GM21447 (cell line): Measurements from ENCODE around the gene SLF2.
A peak's percentile ranks its signal among the peaks of the same experiment; 100 is the strongest.

Experiments used
- ATAC-seq: cut with Tn5 transposase; IDR thresholded peaks from one replicate; pipeline ENCODE4 v1.9.1; 2021; ENCODE audit not compliant: unreplicated experiment

SLF2 gene

DNA sequence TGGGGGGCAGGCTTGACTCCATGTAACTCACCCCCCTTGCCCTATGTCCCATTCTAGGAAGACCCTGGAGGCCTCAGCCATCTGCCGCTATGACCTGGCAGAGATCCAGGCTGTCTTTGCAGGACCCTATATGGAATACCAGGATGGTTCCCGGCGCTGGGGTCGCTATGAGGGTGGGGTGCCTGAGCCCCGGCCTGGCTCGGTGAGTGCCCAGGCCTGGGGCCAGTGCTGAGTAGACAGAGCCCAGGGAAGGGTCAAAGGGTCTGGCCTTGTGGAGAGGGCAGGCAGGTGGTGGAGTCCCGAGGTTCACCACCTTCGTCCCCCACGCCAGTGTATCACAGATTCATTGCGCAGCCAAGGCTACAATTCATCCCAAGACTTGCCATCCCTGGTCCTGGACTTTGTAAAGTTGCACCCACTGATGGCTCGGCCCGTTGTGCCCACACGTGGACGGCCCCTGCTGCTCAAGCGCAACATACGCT lies 67.1 kb downstream of the SLF2 start:
- ATAC-seq = no peak

DNA sequence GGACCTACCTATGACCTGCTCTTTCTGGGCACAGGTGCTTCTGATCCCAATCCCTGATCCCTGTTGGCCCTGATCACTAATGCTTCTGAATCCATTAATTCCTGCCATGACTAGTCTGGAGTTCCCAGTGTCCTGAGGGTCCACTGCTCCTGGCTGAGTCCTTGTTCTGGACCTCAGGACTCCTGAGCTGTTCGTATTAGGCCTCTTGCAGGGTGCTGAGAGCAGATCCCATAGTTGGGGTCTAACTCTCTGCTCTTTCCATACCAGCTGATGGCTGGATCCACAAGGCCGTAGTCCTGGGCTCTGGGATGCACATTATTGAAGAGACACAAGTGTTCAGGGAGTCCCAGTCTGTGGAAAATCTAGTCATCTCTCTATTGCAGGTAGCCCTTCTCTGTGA lies 67.5 kb downstream of the SLF2 start:
- no peak for ATAC-seq

DNA sequence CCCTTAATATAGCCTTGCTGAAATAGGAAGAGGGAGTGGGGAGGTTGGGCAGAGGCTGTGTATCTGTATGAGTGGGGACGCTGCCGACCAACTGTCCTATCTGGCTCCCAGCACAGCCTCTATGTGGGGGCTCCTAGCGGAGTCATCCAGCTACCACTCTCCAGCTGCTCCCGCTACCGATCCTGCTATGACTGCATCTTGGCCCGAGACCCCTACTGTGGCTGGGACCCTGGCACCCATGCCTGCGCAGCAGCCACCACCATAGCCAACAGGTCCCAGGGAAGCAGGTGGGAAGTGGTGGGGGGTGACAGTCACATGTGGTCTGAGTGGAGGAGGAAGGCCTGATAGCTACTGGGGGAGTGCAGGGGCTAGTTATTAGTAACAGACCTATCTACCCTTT lies 67.9 kb downstream of the SLF2 start:
- no peak for ATAC-seq

DNA sequence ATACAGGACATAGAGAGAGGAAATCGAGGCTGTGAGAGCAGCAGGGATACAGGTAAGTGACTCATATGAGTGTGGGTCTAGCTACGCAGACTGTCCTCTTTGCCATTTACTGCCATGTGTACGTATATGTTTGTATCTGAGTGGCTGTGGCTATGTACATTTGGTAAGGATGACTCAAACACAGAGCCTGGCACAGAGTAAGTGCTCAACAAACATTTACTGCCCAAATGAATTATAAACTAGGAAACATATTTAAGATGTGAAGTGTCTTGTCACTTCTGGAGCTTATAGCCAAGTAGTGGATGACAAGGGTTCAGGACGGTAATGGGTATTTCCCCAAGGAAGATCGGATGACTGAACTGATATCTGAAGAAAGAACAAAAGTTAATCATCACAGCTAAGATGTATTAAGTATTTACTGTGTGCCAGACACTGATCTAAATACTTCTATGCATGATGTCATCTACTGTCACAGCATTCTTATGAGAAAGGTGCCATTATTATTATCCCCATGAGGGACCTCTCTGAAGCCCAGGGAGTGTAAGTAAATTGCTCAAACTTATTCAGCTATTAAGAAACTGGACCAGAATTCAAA lies 68.5 kb downstream of the SLF2 start:
- no peak for ATAC-seq

DNA sequence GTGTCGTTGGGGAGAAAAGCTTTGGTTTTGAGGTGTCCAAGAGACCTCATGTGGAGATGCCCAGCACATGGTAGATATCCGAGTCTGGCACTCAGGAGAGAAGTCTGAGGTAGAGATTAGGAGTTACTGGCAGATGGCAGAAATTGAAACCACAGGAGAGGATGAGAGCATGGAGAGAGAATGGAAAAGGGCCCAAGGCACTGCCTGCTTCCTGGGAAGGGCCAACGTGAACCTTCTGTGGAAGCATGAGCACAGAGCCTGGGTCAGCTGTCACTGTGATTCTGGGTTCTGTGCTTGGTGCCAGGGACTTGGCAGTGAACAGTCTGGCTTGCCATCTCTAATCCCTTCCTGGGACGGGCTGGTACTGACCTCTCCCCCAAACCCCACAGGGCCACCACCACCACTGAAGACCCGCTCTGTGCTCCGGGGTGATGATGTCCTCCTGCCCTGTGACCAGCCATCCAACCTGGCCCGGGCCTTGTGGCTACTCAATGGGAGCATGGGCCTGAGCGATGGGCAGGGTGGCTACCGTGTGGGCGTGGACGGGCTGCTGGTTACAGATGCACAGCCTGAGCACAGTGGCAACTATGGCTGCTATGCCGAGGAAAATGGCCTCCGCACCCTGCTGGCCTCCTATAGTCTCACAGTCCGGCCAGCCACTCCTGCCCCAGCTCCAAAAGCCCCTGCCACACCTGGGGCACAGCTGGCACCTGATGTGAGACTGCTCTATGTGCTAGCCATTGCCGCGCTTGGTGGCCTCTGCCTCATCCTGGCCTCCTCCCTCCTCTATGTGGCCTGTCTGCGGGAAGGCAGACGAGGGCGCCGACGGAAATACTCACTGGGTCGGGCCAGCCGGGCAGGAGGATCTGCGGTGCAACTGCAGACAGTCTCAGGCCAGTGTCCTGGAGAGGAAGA lies 70.4 kb downstream of the SLF2 start:
- no peak for ATAC-seq

DNA sequence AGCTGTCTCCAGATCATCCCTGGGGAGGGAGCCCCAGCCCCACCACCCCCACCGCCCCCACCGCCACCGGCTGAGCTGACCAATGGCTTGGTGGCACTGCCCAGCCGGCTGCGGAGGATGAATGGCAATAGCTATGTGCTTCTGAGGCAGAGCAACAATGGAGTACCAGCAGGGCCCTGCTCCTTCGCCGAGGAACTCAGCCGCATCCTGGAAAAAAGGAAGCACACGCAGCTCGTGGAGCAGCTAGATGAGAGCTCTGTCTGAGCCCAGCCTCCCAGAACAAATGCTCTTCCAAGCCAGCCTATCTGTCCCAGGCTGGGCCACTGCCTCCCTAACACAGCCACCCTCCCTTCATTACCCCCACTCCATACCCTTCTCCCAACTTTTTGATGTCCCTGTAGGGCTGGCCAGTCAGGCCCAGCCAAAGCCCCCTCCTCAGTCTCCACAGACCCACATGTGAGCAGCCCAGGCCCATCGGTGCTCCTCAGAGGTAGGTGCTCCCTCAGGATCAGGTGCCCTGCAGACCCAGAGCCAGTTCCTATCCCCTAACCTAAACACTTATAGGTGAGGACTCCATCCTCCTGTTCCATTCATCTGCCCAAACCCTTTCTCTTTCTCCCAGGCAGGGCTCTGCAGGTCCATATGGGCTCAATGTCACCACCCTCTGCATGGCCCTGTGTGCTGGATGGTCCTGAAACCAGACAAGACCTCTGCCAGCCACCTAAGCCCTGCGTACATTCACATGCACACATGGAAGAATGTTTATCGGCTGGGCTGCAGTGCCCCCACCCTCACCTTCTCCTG lies 71.3 kb downstream of the SLF2 start:
- ATAC-seq = no peak

DNA sequence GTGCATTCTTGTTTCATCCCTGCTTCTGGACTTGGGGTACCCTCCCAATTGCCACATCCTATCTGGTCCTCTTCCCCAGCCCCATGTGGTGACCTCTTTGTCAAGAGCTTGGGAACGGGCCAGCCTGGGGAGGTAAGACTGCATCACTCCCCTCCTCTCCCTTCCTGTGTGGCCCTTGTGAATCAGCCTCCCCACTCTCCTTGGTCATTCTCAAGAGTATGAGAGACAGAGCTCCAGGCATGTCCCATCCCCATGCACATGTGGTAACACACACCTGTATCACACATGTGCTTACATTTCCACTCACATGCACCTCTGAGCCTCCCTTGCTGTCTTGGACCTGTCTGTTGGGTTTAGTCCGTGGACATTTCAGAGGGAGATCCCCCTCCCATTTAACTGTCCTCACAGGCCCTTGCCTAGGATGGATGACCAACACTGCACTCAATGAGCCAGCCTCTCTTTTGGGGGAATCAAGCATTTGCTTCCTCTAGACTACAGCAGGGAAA lies 72.0 kb downstream of the SLF2 start:
- no peak for ATAC-seq

DNA sequence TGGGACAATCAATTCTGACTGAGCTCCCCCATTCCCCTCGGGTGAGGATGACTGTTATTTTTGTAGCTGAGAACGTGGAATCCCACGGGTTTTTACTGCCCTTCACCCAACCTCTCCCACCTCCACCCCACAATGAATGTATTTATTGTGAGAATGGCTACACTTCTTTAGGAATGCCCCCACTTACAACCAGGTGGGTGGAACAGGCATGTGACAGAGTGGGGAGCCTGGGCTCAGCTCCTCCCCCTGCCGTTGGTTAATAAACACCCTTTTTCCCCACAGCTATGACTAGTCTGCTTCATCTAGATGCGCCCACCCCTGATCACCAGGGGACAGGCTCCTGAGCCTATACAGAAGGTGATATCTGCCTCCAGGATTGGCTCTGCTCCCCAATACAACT lies 72.6 kb downstream of the SLF2 start:
- ATAC-seq = no peak

DNA sequence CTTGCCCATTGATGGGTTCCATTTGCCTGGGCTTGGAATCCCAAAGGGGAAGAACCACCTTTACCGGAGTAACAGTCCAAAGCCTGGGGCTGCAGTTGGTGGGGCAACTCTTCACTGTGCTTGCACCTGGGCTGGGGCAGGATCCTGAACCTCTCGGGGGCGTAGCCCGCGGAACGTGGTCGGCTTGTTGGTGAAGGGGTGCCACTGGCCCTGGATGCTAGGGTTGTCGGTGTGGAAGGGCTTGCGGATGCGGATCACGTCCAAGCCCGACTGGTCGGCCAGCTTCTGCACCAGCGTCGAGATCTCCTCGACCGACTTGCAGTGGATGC lies 73.8 kb downstream of the SLF2 start:
- no peak for ATAC-seq

DNA sequence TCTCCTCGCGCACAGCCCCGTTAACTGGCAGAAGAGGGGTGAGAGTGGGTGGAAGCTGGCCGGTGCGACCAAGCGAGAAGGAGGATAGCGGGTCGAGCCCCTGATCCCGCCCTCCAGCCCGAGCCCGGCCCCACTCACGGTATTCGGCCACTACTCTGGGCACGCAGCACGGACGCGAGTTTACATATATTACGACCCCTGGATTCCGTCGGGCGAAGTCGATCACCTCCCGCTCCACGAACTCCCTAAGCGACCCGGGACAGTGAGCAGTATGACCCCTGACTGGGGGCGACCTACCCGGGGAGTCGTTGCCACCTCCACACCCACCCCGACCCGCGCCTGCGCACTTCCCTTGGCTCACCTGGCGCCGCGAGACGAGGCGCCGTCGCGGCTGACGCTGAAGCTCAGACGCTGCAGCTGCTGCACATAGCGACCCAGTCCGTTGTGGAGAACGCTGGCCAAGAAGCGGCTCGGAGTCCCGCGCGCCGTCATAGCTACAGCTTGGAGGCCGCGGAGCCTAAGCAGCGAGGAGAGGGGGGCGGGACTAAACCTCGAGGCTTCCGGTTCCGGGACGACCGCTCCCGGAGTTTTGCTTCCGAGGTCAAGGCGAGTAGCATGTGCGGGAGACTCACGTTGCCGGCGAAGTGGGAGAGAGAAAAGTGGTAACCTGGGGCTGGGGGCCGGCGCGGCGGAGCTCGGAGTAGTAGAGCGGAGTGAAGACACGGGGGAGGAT lies 74.4 kb downstream of the SLF2 start, which contains the start of the genes MRPL43 and TWNK:
MRPL43 (minus strand) TSS at position 546 of the 733 bp plus-strand sequence; CDS start at position 492, 54 bp downstream.
TWNK (plus strand) TSS at position 592 of the 733 bp plus-strand sequence. CDS start 668 bp downstream, outside the sequence.
- peak; percentile 87 for ATAC-seq

DNA sequence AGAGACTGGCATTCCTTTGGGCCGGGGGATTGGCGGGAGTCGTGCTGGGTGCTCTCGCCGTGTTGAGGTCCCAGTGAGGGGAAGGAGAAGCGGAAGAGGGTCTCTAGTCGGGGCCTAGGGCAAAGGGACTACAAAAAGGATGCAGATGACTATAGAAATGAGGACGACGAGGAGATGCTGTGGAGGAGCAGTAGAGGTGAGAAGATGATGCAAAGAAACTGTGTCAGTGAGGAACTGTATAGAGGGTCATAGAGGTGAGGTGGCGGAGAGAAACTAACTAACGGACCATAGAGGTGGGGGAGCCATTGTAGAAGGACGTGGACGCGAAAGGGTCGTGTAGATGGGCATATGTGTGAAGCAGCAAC lies 74.9 kb downstream of the SLF2 start:
- no peak for ATAC-seq

DNA sequence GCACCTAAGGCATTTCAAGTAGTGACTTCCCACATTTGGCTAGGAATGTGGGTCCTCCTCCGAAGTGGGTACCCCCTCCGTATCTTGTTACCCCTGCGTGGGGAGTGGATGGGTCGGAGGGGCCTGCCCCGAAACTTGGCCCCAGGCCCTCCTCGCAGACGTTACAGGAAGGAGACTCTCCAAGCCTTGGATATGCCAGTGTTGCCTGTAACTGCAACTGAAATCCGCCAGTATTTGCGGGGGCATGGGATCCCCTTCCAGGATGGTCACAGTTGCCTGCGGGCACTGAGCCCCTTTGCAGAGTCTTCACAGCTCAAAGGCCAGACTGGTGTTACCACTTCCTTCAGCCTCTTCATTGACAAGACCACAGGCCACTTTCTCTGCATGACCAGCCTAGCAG lies 75.4 kb downstream of the SLF2 start:
- no peak for ATAC-seq

DNA sequence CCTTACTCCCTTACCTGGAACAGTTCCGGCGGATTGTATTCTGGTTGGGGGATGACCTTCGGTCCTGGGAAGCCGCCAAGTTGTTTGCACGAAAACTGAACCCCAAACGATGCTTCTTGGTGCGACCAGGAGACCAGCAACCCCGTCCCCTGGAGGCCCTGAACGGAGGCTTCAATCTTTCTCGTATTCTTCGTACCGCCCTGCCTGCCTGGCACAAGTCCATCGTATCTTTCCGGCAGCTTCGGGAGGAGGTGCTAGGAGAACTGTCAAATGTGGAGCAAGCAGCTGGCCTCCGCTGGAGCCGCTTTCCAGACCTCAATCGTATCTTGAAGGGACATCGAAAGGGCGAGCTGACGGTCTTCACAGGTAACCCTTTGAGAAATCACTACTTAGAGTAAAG lies 76.3 kb downstream of the SLF2 start:
- ATAC-seq = no peak

DNA sequence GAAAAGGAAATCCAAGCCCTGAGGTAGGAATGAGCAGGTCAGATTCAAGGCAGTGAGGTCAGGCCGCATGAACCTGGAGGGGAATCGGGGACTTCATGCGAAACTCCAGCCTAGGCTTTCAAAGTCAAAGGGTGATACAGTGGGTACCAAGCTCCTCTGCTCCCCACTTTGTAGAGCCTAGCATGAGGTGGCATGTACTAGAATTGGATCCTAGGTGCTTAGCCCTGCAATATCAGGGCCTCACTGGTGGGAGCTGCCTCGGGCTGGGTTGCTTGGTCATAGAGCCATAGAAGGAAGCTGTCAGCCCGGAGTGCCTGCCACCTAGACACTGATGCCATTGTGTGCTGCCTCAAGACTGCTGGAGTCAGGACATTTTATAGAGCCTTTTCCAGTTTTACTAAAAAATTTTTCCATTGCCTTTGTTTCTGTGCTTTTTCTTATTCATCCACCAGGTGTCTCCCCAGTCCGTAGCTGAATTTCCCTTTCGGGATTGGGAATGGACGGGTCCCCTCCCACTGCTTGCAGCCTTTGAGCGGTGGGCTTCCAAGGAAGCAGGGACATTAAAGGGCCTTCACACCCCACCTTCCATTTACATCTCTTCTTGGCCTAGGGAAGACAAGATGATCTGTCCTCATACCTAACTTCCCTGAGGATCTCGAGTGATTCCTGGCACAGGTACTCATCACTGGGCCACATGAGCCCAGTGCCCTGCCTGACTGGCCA lies 81.4 kb downstream of the SLF2 start:
- ATAC-seq = no peak

DNA sequence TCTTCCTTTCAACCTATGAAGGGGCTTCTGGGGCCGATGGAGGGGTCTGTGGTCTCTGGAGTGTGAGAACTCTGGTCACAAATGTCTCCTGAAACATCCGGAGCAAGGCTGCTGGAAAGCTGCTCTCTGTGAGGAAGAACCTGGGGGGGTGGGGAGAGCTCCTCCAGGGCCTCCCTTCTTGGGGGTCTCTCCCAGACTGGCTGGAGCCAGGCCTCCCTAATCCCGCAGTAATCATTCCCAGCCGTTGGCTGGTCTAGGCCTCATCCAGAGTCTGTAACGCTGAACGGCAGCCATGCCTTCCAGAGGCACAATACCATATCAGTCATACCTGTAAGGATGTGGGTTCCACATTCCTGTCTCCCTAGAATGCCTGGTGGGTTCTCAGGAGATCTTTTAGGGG lies 82.4 kb downstream of the SLF2 start:
- ATAC-seq = no peak

DNA sequence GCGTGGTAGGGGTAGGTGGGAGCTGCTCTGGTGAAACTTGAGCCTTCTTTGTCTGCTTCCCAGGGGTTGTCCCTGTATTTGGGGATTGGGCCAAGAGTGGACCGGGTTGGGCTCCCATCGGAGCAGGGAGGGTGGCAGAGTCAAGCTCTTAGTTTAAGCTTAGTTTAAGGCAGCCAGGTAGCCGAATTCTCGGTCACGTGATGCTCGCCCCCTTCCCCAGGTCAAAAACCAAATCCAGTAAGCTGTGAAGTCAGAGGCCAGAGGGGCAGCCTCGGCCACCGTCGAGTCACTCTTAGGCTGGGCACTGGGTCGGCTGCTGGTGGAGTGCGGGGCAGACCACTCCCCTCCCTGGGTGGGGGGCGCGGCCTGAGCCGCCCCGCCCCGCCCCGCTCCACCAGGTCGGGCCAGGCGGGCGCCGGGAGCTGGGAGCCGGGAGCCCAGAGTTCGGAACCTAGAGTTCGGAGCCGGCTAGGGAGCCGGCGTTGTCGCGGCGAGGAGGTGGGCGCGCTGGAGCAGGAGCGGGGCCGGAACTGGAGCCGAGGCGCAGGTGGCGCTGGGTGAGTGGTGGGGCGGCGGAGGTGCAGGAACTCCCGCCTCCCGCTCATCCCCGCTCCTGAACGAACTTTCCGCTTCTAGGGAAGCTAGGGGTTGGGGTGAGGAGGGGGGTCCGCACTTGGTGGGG lies 84.1 kb downstream of the SLF2 start:
- peak; percentile 18 for ATAC-seq

DNA sequence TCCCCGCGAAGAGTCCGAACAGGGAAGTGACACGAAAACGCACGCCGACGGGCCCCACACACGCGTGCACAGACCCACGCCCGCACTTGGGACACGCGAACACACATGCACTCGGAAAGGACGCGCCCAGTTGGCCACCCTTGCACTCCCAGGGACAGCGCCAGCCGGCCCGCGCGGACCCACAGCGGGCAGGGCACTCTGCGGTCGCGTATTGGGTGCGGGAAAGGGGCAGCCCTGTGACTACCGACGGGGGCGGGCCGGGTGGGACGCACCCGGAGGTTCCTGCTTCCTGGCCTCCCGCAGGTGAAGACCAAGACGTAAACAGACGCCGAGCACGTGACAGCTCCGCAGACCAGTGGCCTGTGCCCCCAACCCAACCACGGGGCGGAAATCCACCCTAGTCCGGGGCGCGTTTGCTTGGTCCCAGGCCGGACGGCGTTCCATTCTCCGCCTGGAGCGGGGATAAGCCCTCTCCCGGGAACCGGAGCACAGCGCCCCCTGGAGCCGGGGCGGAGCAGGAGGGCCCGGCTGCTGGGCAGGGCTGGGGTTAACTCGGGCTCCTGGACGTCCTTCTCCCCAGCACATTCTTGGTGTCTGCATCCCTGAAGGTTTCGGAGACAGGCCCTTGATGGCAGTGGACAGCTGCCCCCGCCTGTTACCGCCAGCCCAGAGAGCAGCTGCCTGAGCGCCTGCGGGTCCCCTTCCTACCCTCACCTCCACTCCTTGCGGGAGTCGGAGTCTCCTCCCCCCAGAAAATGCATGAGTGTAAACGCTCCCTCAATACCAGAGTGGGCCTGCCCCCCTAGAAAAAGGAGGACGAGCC lies 84.8 kb downstream of the SLF2 start:
- peak; percentile 32 for ATAC-seq

DNA sequence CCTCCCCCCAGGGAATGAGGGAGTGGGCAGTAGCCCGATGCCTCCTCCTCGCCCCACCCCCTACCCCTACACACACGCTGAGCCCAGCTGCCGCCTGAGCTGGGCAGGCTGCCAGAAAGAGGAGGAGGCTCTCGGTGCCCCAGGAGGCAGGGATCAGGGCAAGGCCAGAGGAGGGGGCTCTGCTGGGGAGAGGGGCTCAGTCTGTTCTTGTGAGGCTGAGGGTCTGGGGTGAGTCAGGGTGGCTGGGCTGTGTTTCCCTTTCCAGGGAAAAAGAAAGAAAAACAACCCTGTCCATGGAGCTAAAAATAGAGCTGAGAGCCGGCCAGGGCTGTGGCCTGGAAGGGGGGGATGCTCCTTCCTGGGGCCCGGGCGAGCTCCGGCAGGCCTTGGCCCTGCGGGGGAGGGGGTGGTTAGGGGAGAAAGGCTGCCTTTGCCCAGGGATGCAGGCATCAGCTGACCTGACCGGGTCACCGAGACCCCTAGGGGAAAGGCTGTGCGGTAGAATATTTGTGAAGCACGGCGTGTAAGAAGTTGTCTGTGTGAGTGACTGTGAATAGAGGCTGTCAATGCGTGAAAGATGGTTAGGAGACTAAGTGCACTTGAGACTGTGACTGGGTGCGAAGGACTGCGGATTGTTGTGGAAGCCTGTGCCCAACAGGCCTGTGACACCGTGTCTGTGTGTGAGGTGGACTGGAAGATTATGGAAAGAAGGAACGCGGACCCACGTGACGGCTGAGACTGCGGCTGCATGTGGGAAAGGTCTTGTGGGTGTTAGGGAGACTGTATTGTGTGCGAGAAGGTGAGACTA lies 85.6 kb downstream of the SLF2 start:
- peak; percentile 36 for ATAC-seq
